ENCODE measurements around the gene ADAM8.
A peak's percentile ranks its signal among the peaks of the same experiment; 100 is the strongest.

DNA sequence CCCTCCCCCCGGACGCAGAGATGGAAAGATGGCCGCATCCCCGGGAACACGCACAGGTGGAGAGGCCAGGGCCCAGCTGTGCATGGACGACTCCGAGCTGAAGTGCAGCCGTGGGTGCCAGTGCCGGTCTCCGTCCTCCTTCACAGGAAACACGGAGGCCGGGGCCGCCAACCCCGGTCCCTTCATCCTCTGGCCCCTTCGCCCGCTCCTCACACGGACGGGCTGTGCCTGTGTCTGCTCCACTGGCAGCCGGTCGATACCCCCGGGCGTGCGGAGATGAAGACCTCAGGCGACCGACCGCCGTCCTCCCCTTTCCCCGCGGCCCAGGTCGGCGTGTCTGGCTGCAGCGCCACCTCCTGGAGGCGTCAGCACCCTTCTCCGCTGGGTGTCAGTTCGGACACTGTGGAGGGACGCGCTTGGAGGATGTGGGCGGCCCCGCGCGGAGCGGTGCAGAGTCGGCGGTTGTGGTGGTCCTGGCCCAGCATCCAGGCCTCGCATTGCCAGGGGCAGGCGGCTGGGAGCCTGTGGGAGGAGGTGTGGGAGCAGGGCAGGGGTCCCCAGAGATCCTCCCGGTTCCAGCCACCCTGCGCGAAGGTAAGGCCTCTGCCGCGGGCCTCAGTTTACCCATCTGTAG, 41.9 kb upstream of the ADAM8 start:
- peak; percentile 81; the same call in 1 of the 2 replicates for TF ChIP-seq YY1 (IDR thresholded peaks at IDR 0.05; ENCODE audit: low read depth)
- TF ChIP-seq CEBPB (IDR thresholded peaks at IDR 0.05) = no peak
- no peak for TF ChIP-seq TEAD4 (IDR thresholded peaks at IDR 0.05)
- TF ChIP-seq TAF1 (IDR thresholded peaks at IDR 0.05; ENCODE audit: low read depth) = peak; percentile 45; the same call in 1 of the 2 replicates
- TF ChIP-seq, protein P1, sequence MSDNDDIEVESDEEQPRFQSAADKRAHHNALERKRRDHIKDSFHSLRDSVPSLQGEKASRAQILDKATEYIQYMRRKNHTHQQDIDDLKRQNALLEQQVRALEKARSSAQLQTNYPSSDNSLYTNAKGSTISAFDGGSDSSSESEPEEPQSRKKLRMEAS (IDR thresholded peaks at IDR 0.05) = peak; percentile 82
- peak; percentile 71 for TF ChIP-seq RAD21 (IDR thresholded peaks at IDR 0.05; ENCODE audit: low read depth)
- no peak for TF ChIP-seq EGR1 (IDR thresholded peaks at IDR 0.05)
- no peak; the same call in 1 of the 2 replicates for TF ChIP-seq EP300 (IDR thresholded peaks at IDR 0.05; ENCODE audit: borderline replicate concordance)
- TF ChIP-seq NFIC (IDR thresholded peaks at IDR 0.05) = no peak; the same call in 1 of the 2 replicates
- TF ChIP-seq TCF12 (IDR thresholded peaks at IDR 0.05; ENCODE audit: low read depth) = no peak; the same call in 1 of the 2 replicates
- TF ChIP-seq, protein P2, sequence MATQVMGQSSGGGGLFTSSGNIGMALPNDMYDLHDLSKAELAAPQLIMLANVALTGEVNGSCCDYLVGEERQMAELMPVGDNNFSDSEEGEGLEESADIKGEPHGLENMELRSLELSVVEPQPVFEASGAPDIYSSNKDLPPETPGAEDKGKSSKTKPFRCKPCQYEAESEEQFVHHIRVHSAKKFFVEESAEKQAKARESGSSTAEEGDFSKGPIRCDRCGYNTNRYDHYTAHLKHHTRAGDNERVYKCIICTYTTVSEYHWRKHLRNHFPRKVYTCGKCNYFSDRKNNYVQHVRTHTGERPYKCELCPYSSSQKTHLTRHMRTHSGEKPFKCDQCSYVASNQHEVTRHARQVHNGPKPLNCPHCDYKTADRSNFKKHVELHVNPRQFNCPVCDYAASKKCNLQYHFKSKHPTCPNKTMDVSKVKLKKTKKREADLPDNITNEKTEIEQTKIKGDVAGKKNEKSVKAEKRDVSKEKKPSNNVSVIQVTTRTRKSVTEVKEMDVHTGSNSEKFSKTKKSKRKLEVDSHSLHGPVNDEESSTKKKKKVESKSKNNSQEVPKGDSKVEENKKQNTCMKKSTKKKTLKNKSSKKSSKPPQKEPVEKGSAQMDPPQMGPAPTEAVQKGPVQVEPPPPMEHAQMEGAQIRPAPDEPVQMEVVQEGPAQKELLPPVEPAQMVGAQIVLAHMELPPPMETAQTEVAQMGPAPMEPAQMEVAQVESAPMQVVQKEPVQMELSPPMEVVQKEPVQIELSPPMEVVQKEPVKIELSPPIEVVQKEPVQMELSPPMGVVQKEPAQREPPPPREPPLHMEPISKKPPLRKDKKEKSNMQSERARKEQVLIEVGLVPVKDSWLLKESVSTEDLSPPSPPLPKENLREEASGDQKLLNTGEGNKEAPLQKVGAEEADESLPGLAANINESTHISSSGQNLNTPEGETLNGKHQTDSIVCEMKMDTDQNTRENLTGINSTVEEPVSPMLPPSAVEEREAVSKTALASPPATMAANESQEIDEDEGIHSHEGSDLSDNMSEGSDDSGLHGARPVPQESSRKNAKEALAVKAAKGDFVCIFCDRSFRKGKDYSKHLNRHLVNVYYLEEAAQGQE (IDR thresholded peaks at IDR 0.05; ENCODE audit: low read depth) = no peak
- TF ChIP-seq, protein P3, sequence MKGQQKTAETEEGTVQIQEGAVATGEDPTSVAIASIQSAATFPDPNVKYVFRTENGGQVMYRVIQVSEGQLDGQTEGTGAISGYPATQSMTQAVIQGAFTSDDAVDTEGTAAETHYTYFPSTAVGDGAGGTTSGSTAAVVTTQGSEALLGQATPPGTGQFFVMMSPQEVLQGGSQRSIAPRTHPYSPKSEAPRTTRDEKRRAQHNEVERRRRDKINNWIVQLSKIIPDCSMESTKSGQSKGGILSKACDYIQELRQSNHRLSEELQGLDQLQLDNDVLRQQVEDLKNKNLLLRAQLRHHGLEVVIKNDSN (IDR thresholded peaks at IDR 0.05) = peak; percentile 35; the same call in 1 of the 2 replicates
- 0 out of 2 replicates have a peak, but pooled peaks have one; percentile 16 for TF ChIP-seq CREB1 (IDR thresholded peaks at IDR 0.05; ENCODE audit: low read depth)

Measured in Ishikawa (cell line).